GM19035 (cell line): ENCODE results near the gene ZNF600.
"Not testable (repeated sequence)": the region's sequence is repeated elsewhere in the genome, so short reads cannot be mapped to it uniquely, and the experiment has no call there.

Experiments
- ATAC-seq: cut with Tn5 transposase; IDR thresholded peaks from one replicate; pipeline ENCODE4 v1.9.1; 2021; ENCODE audit not compliant: unreplicated experiment

The ZNF600 gene

DNA sequence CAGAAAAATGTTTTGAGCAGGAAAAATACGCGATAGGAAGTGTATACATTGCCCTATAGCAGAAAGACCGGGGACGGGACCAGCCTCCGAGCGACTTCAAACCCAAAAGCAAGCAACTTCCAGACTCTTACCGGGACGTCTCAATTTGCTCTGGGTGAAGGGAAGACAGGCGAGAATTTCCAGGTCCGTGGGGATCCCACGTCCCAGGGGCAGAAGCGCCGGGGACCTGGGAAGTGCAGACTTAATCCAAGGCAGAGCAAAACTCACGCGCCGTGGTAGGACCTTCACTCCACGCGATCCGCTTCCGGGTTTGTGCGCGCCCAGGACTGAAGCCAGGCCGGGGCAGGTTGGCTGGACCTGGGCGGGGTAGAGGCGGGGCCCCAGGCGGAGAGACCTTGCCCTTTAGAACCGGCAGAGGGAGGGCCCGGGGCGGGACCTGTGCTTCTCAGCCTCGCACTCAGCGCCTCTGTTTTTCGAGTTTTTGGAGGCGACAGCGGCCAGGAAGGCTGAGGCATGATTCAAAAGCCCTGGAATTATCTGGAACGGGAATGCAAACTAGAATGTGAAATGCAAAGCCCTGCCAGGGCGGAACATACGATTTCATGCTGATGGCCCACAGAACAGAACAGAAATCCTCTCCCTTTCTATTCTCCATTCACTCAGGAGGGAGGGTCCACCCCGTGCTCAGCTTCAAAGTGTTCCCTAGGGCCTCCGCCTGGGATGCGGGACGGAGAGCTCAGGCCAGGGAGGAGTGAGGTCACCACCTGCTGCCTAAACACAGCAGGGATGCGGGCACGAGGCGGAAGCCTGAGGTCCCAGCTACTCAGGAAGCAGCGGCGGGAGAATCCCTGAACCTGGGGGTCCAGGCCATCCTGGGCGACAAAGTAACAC lies at the start of gene ZNF600:
ZNF600 (minus strand) TSS at position 328 of the 891 bp plus-strand sequence. CDS start 7,903 bp downstream, outside the sequence.
- peak; percentile 94 for ATAC-seq

DNA sequence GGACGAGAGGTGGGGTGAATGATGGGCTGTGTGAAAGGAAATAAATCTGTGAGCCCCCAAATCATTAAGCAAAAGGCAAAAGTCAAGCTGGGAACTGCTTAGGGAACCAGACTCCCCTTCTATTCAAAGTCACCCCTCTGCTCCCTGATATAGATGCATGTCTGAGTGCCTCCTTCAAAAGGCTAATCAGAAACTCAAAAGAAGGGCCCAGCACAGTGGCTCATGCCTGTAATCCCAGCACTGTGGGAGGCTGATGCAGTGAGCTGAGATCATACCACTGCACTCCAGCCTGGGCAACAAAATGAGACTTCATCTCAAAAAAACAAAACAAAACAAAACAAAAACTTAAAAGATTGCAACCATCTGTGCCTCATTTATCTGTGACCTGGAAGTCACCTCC lies 47.7 kb upstream of the ZNF600 start:
- ATAC-seq, result not testable (repeated sequence)

DNA sequence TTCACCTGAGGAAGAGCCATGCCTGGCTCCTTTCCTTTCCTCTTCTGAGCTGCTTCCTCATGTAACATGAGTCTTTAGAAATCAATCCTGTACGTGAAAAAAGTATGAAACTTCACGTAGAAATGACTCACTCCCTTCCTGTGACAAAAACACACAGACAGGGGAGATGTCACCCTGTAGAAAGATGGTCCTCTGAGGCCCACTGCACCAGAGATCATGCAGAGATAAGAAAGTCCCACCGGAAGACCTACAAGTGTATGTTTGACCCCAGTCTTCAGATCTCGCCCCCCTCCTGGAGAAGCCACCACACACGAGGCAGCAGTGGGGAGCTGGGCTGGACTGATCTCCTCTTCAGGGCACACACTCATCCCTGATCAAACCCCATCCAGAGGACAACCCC lies 47.0 kb upstream of the ZNF600 start:
- ATAC-seq, result not testable (repeated sequence)

DNA sequence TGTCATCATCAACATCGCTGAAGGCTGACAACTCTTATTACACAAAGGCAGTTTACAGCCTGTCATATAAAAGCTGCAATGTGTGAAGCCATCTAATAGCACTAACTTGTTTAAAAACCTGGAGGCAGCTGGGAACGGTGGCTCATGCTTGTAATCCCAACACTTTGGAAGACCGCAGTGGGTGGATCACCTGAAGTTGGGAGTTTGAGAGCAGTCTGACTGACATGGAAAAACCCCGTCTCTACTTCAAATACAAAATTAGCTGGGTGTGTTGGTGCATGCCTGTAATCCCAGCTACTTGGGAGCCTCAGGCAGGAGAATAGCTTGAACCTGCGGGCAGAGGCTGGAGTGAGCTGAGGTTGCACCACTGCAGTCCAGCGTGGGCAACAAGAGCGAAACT lies 43.3 kb upstream of the ZNF600 start:
- ATAC-seq, result not testable (repeated sequence)

DNA sequence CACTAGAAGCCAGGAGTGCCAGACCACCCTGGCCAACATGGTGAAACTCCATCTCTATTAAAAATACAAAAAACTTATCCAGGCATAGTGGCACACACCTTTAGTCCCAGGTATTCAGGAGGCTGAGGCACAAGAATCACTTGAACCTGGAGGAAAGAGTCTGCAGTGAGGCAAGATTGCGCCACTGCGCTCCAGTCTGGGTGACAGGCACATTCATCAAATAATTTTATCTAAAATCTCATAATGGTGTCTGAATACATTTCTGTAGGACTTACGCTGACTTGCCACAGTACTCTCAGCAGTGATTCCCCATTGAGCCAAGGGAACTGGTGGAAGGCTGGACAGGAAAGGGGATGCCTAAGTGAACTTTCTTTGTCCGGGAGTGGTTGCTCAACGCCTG lies 39.2 kb upstream of the ZNF600 start:
- no peak for ATAC-seq

DNA sequence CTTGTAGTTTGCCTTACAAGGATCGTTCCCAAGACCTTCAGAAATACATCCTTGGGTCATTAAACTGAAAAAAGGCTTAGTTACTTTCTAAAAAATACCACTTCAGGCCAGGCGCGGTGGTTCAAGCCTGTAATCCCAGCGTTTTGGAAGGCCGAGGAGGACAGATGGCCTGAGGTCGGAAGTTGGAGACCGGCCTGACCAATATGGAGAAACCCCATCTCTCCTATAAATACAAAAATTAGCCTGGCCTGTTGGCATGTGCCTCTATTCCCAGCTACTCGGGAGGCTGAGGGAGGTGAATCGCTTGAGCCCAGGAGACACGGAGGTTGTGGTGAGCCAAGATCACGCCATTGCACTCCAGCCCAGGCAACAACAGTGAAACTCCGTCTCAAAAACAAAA lies 37.1 kb upstream of the ZNF600 start:
- ATAC-seq, result no peak

DNA sequence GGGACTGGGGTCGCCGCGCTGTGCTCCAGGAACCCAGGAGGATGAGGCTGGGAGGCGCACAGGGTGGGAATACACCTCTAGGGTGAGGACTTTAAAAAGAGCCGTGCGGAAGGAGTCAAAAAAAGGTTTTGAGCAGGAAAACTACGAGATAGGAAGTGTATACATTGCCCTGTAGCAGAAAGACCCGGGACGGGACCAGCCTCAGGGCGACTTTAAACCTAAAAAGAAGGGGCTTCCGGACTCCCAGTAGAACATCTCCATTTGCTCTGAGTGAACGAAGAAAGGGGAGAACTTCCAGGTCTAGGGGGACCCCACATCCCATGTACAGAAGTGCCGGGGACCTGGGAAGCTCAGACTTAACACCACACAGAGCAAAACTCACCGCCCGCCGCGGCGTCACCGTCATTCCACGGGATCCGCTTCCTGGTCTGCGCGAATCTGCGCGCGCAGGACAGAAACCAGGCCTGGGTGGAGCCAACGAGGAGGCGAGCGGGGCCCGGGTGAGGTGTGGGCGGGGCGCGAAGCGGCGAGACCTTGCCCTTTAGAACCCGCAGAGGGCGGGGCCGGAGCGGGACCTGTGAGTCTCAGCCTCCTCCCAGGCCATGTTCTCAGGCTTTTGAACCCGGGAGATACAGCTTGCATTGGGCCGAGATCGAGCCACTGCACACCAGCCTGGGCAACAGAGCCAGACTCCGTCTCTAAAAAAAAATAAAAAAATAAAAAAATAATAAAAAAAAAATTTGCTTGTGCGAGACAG lies 34.8 kb upstream of the ZNF600 start, which contains the start of gene ZNF28:
ZNF28 (minus strand) TSS at position 430 of the 757 bp plus-strand sequence. CDS start 3,675 bp downstream, outside the sequence.
- peak; percentile 97 for ATAC-seq

DNA sequence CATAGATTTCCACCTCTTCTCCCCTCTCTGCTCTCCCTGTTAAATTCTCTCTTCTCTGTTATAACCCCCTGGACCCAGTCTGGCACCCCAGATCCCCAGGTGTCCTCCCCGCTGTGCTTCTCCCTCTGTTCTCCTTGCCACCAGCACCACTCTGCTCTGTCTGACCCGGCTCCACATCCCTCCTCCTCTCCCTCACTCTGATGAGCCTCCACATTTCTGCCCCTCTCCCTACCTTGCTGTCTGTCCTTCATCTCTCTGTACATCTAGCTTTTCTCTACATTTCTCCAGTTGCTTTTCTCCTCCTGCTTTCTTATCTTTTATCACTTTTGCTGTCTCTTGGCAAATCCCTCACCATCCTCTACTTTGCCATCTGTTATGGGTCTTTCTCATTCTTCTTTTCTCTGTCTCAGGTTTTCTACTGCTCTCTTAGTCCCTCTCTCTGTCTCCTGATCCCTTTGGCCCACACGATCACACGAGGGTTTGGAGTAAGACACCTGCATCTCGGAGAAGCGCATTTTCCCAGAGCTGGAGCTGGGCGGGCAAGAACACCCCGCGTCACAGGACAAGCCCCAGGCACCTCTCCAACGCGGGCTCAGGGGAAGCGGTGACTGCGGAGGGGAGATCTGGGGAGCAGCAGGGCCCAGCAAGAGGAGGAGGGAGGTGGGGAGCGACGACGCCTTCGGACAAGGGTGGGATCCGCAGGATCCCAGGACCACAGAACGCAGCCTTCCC lies 34.0 kb upstream of the ZNF600 start:
- ATAC-seq, result peak; percentile 16

DNA sequence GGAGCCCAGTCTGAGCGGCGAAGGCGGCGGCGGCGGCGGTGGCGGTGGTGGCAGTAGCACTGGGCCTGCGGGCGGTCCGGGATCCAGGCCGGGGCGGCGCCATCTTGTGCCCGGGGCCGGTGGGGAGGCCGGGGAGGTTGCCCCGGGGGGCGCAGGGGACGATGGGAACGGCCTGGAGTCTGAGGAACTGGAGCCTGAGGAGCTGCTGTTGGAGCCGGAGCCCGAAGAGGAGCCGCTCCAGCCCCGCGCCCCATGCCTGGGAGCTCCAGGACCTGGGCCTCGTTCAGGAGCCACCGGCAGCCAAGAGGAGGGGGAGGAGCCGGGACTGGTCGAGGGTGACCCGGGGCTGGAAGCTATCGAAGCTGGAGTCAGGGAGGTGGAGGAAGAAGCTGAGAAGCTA lies 23.2 kb upstream of the ZNF600 start:
- ATAC-seq, result no peak

DNA sequence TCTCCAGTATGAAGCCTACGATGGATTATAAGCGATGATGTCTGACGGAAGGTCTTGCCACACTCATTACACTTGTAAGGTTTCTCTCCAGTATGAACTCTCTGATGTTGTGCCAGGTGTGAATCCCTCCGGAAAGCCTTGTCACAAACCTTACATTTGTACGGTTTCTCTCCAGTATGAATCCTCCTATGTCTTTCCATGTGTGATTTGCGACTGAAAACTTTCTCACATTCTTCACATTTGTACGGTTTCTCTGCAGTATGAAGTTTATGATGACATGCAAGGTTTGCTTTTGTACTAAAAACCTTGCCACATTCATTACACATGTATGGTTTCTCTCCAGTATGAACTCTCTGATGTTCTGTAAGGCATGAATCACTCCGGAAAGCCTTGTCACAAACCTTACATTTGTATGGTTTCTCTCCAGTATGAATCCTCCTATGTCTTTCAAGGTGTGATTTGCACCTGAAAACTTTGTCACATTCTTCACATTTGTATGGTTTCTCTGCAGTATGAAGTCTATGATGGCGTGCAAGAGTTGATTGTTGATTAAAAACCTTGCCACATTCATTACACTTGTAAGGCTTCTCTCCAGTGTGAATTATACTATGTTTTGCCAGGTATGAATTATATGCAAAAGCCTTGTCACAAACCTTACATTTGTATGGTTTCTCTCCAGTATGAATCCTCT lies 13.5 kb upstream of the ZNF600 start:
- ATAC-seq, result not testable (repeated sequence)

DNA sequence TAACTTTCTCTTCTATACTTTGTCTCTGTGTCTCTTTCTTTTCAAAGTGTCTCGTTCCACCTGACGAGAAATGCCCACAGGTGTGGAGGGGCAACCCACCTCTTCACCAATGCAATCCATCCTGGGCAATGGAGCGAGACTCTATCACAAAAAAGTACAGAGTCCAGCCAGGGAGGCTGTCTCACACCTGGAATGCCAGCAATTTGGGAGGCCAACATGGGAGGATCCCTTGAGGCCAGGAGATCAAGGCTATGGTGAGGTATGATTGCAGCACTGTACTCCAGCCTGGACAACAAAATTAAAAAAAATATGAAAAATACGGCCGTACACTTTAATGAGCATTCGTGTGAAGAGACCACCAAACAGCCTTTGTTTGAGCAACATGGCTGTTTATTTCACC lies 2.8 kb upstream of the ZNF600 start:
- no peak for ATAC-seq

DNA sequence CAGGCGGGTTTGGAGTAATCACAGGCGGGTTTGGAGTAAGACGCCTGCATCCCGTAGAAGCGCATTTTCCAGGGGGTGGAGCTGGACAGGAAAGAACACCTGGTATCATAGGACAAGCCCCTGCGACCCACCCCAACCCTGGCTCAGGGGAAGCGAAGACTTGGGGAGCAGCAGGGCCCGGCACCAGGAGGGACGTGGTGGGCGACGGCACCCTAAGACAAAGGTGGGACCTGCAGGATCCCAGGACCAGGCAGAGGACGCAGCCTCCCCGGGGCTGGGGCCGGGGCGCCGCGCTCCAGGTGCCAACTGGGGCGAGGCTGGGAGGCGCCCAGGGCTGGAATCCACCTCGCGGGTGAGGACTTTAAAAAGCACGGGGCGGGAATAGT lies 520 bp downstream of the ZNF600 start:
- peak; percentile 23 for ATAC-seq

DNA sequence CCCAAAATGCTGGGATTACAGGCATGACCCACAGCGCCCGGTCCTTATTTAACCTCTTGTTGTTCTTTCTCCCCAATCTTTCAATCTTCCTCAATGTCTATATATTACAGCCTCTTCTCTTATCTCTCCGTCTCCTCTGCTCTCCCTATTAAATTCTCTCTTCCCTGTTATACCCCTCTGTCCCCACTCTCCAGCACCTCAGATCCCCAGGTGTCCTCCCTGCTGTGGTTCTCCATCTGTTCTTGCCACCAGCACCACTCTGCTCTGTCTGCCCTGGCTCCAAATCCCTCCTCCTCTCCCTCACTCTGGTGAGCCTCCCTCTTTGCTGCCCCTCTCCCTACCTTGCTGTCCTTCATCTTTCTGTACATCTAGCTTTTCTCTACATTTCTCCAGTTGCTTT lies 1.1 kb downstream of the ZNF600 start:
- ATAC-seq, result no peak

DNA sequence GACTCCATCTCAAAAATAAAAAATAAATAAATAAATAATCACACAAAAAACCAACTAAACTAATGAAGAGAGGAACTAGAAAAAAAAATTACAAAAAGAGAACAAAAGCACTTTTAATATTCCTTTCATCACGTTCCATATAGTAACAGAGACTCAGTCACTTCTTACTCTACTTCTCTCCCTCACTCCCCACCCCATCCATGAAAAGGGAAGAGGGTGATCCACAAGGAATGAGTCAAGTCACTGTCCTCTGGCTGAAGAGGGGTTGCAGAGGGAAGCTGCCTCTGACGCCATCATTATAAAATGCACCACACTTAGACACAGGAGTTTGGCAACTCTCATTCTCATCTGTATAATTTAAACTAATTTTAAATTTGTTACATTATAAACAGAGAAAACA lies 3.7 kb downstream of the ZNF600 start:
- not testable (repeated sequence) for ATAC-seq

DNA sequence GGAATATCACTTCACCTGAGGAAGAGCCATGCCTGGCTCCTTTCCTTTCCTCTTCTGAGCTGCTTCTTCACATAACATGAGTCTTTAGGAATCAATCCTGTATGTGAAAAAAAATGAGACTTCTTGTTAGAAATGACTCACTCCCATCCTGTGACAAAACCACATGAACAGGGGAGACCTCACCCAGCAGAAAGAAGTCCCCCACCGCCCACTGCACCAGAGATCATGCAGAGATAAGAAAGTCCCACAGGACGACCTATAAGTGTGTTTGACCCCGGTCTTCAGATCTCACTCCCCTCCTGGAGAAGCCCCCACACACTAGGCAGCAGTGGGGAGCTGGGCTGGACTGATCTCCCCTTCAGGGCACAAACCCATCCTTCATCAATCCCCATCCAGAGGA lies 7.8 kb downstream of the ZNF600 start:
- no peak for ATAC-seq

DNA sequence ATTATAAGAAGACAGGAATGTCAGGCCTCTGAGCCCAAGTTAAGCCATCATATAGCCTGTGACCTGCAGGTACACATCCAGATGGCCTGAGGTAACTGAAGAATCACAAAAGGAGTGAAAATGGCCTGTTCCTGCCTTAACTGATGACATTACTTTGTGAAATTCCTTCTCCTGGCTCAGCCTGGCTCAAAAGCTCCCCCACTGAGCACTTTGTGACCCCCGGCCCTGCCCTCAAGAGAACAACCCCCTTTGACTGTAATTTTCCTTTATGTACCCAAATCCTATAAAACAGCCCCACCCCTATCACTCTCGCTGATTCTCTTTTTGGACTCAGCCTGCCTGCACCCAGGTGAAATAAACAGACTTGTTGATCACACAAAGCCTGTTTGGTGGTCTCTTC lies 30.1 kb downstream of the ZNF600 start:
- not testable (repeated sequence) for ATAC-seq

DNA sequence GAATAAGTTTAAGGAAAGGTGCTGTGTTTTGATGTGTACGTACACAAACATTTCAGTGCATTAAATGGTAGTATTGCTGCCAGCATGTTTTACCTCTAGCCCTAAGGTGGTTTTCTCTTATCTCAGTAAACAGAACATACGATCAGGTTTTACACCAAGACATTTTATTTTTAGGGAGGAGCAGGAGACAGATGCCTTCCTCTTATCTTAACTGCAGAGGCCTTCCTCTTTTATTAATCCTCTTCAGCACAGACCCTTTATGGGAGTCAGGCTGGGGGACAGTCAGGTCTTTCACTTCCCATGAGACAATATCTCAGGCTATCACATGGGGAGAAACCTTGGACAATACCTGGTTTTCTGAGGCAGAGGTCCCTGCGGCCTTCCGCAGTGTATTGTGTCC lies 36.8 kb downstream of the ZNF600 start:
- no peak for ATAC-seq

DNA sequence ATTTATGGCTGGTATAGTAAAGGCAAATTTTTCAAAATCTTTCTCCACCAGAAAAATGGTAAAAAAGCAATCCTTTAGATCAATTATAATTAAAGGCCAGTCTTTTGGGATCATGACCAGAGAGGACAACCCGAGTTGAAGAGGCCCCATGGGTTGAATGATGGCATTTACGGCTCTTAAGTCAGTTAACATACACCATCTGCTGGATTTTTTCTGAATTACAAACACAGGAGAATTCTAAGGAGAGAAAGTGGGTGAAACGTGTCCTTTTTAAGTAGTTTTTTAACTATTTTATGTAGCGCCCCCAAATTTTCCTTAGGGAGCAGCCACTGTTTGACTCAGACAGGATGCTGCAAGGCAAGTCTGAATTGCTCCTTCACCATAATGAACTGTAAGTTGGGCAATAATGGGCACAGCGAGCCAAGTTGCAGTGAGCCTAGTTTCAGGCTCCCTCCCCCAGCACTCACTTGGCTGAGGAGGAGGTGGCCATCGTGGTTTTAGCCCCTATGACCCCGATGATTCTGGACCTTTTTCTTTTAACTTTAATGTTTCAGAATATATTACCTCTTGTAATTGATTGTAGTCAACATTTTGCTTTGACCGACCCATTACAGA lies 38.1 kb downstream of the ZNF600 start:
- no peak for ATAC-seq

DNA sequence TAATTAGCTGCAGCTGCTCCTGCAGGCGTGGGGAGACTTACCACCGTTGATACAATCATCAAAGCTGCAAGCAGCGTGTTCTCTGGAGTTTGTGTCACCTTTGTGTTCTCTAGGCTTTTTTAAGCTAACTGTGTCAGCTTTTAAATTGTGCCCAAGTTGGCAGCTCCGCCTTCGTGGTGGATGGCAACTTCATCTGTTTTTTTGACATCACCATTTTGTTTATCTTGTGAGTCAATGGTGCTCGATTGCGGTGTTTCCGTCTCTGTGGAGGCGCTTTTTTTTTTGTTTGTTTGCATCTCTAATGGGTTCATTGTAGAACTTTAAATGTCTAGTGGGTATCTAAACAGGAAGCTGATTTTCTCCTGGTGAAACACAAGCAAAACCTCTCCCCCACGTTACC lies 40.7 kb downstream of the ZNF600 start:
- not testable (repeated sequence) for ATAC-seq

DNA sequence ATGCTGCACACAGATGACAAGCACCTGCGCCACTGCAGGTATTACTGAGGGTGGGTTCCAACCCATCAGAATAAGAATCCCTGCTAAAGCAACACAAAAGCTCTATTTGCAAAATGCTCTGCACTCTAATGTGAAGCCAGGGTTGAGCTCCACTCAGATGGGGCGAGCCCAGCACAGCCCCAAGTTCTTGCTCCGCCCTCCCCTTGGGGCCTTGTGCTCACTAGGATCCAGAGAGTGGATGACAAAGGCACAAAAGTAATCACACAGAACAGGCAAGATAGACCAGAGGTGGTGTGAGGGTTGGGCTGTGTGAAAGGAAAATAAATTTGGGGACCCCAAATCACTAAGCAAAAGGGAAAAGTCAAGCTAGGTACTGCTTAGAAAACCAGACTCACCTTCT lies 43.5 kb downstream of the ZNF600 start:
- ATAC-seq, result no peak
